ENCODE data around the gene PHF21B. TPM values are rescaled to one million over a fixed set of nuclear protein-coding genes. Genes with fewer than 3 reads are reported as not detected.

The PHF21B gene
- total and polyA plus RNA-seq, 2 of the 8 experiments (the other 6 are each of a cell fraction or from before 2014, with no cell fraction given): 19.3 to 68.1 TPM

DNA sequence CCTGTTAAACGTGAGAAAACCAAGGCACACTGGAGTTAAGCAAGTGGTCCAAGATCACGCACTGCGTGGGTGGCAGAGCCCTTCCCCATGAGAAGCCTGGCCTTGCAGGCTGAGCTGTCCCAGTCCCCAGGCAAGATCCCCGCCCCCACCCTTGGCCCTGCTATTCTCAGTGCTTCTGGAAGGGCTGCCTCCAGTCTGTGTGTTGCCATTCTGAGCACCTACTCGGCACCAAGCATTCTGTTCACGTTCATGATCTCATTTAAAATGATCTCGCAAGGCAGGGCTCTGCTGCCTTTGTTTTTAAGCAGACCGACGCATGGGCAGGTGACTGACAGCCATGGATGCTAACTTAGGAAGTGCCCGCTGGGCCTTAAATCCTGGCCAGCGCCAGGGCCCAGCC is 62.8 kb downstream of the PHF21B start:
- no peak overlapping the region for H4K8ac ChIP-seq (ENCODE audit: extremely low read depth, insufficient read depth, low read length)
- H2BK20ac ChIP-seq (ENCODE audit: low read length): no peak overlapping the region
- H4K5ac ChIP-seq (ENCODE audit: insufficient read length, low read depth, low read length): no peak overlapping the region
- no peak overlapping the region for H2BK120ac ChIP-seq (replicated peaks; ENCODE audit: low read depth, low read length)
- DNase-seq (ENCODE audit: low read depth in 1 of 2, low spot score in 2 of 2) (no peak), FAIRE-seq (no peak)
- no peak overlapping the region for H3K27ac ChIP-seq (ENCODE audit: low read depth, low read length)
- no peak overlapping the region for H3K4me2 ChIP-seq (ENCODE audit: insufficient read depth in 1 of 2, low read depth in 2 of 2, low read length in 2 of 2)
- H3K9ac ChIP-seq (replicated peaks in 1 of 4; ENCODE audit: extremely low read depth in 1 of 4, low read depth in 3 of 4, low read length in 3 of 4): no peak overlapping the region
- WGBS, 2 experiments (ENCODE audit: extremely low coverage in 1 of 2, insufficient coverage in 1 of 2, insufficient read length in 1 of 2, insufficient replicate concordance in 2 of 2, low coverage in 1 of 2, low lambda C conversion rate in 2 of 2, missing lambda C conversion rate in 1 of 2): 85% methylated on average over 10 of the region's 11 CpGs; no CpG with 5 or more reads in 1 of the 2 experiments
- no peak overlapping the region for H3K23ac ChIP-seq (ENCODE audit: insufficient read length)
- H4K91ac ChIP-seq (replicated peaks; ENCODE audit: insufficient read length, low read length): no peak overlapping the region
- H4K20me1 ChIP-seq (replicated peaks in 1 of 2; ENCODE audit: control insufficient read depth in 1 of 2, insufficient read depth in 2 of 2, low read length in 2 of 2): peaks cover 10 to 32% of the 10 kb centered on the region in 2 experiments
- no peak overlapping the region for H3K18ac ChIP-seq (ENCODE audit: extremely low read depth, low read length)
- no peak overlapping the region for H2AFZ ChIP-seq (ENCODE audit: low read length)
- H2BK5ac ChIP-seq (ENCODE audit: low read depth, low read length): no peak overlapping the region
- TF ChIP-seq SIN3A (conservative IDR thresholded peaks at IDR 0.05 in 1 of 2, IDR thresholded peaks at IDR 0.05 in 1 of 2; ENCODE audit: low read depth in 1 of 2, low read length in 2 of 2) (no peak), RAD21 (IDR thresholded peaks at IDR 0.05 in 1 of 2, conservative IDR thresholded peaks at IDR 0.05 in 1 of 2; ENCODE audit: low read depth in 2 of 2, low read length in 2 of 2) (no peak), RBBP5 (IDR thresholded peaks at IDR 0.05; ENCODE audit: borderline replicate concordance, low read depth, low read length) (no peak)
- H3K4ac ChIP-seq (replicated peaks; ENCODE audit: insufficient read length, low read depth, low read length): no peak overlapping the region
- no peak overlapping the region for H2BK12ac ChIP-seq (ENCODE audit: low read depth, low read length)
- H3K36me3 ChIP-seq (ENCODE audit: control insufficient read depth in 2 of 4, insufficient read depth in 4 of 4, low read length in 3 of 4): peaks cover 0 to 10% (median 7%) of the 10 kb centered on the region in 4 experiments; a peak in 5 of 8 replicates
- H3K56ac ChIP-seq (replicated peaks; ENCODE audit: insufficient read length, low read depth, low read length): no peak overlapping the region
- no peak overlapping the region for H3K4me3 ChIP-seq (ENCODE audit: extremely low read depth in 1 of 4, insufficient read depth in 2 of 4, low read depth in 3 of 4, low read length in 4 of 4)
- no peak overlapping the region for H2BK15ac ChIP-seq (ENCODE audit: low read length)
- H3K27me3 ChIP-seq (replicated peaks in 1 of 4; ENCODE audit: control insufficient read depth in 3 of 4, extremely low read depth in 1 of 4, insufficient read depth in 3 of 4, low read length in 3 of 4): no peaks in the 10 kb centered on the region
- no peak overlapping the region for H2AK5ac ChIP-seq (ENCODE audit: low read depth, low read length)
- peaks cover 18% of the 10 kb centered on the region; the same call in 1 of the 2 replicates for H3K79me1 ChIP-seq (ENCODE audit: low read depth, low read length)
- H3K9me3 ChIP-seq (ENCODE audit: insufficient read depth in 2 of 2, low read depth in 1 of 2, low read length in 1 of 2): peaks cover 10 to 11% of the 10 kb centered on the region in 2 experiments; a peak in 3 of 4 replicates
- no peaks in the 10 kb centered on the region; the same call in 1 of the 2 replicates for H3K23me2 ChIP-seq (ENCODE audit: low read depth, low read length)
- H3K79me2 ChIP-seq (ENCODE audit: control insufficient read depth in 1 of 2, insufficient read depth in 2 of 2, low read length in 2 of 2): peaks cover 0 to 4% of the 10 kb centered on the region in 2 experiments; a peak in 1 of 4 replicates
- ChIA-PET POLR2A (ENCODE audit: partially characterized antibody) (interaction anchor here (1.9 kb wide), 1 partner anchor 9 kb away, joined by 6 read pairs; no protein-coding TSS in a partner anchor), CTCF (ENCODE audit: partially characterized antibody) (interaction anchor here (0.5 to 1.3 kb wide), 2 partner anchors 74 to 154 kb away, joined by 3 to 5 read pairs; no protein-coding TSS in a partner anchor)
- no peak overlapping the region for H3K14ac ChIP-seq (ENCODE audit: insufficient read length)
- H3K4me1 ChIP-seq (replicated peaks in 1 of 4; ENCODE audit: control insufficient read depth in 3 of 4, insufficient read depth in 4 of 4, low read length in 3 of 4): peaks cover 0 to 22% (median 13%) of the 10 kb centered on the region in 4 experiments; a peak in 5 of 7 replicates

Measured in H1 (cell line).